Measurements from ENCODE around the gene WDR73.

GRCh38 chr15:84597296-84597695, 56.8 kb downstream of the WDR73 start:
- TF ChIP-seq CTCF (optimal IDR thresholded peaks at IDR 0.05 in 1 of 3, IDR thresholded peaks at IDR 0.05 in 1 of 3, conservative IDR thresholded peaks at IDR 0.05 in 1 of 3; ENCODE audit: extremely low read depth in 1 of 3, insufficient read depth in 2 of 3, low read length in 3 of 3), result no peak
- no peak for TF ChIP-seq EZH2 (IDR thresholded peaks at IDR 0.05; ENCODE audit: low read length)
